AG04450 (cell line): ENCODE results near the gene ING2. TPM values are rescaled to one million over a fixed set of nuclear protein-coding genes. Genes with fewer than 3 reads are reported as not detected.
A peak's percentile ranks its signal among the peaks of the same experiment; 100 is the strongest.

ENCODE experiments used
- CTCF ChIA-PET: fragments of 300-600, 350-600 bp; formaldehyde crosslinking; extraction: SDS; loops from one replicate; lab custom pipeline; 2022; ENCODE audit warnings: antibody characterized with exemption, inconsistent platforms; lab: Charles Lee
- POLR2A ChIA-PET: fragments of 350-600 bp; formaldehyde crosslinking; extraction: SDS; loops from one replicate; lab custom pipeline; 2021; ENCODE audit warnings: antibody characterized with exemption, inconsistent platforms; lab: Yijun Ruan, JAX
- DNase-seq: peaks from one replicate; pipeline ENCODE4 v3.0.0-alpha.2; 2011; ENCODE audit warnings: low read depth, low spot score
- H3K27ac ChIP-seq: one replicate; pipeline ENCODE4 v1.5.1; 2012; ENCODE audit warnings: low read depth, low read length, control low read depth
- H3K27me3 ChIP-seq: one replicate; pipeline ENCODE4 v1.6.0; 2012; ENCODE audit warnings: low read length; ENCODE audit not compliant: control insufficient read depth, insufficient read depth
- H3K4me3 ChIP-seq: 2 replicates; pipeline ENCODE4 v1.5.1; 2011; ENCODE audit warnings: mild to moderate bottlenecking, low read depth, low read length, control low read depth
- H3K9me3 ChIP-seq: 2 replicates; pipeline ENCODE4 v1.5.1; 2012; ENCODE audit warnings: low read length; ENCODE audit not compliant: control insufficient read depth, insufficient read depth
- CTCF ChIP-seq: IDR thresholded peaks from 2 replicates; pipeline ENCODE4 v1.5.1; 2011; ENCODE audit warnings: low read depth, low read length, control low read depth, inconsistent platforms
- polyA plus RNA-seq: library from polyadenylated mRNA; depleted of rRNA; stranded (reverse); fragments of >200 nt; gene quantifications from 2 replicates; pipeline ENCODE4 v1.2.3, GENCODE V29; 2011

The ING2 gene
- polyA plus RNA-seq, 1 experiment = 10.6 TPM

GRCh38 chr4:183506389-183506735 is 1.5 kb downstream of the ING2 start:
- DNase-seq = no peak
- H3K27me3 ChIP-seq = no peaks in the 10 kb centered on the region
- peak overlapping the region; percentile 87 for H3K4me3 ChIP-seq
- no peak for TF ChIP-seq CTCF
- ChIA-PET CTCF (no interaction called here), POLR2A (no interaction called here)
- peaks cover 3% of the 10 kb centered on the region; the same call in 1 of the 2 replicates for H3K9me3 ChIP-seq
- peak overlapping the region; percentile 93 for H3K27ac ChIP-seq

- H3K27ac ChIP-seq = no peak overlapping the region
- DNase-seq = no peak
- TF ChIP-seq CTCF = no peak
- no peaks in the 10 kb centered on the region for H3K27me3 ChIP-seq
- ChIA-PET POLR2A (no interaction called here), CTCF (interaction anchor here (0.7 to 1.1 kb wide), 2 partner anchors 10 to 92 kb away, joined by 4 to 5 read pairs; no protein-coding TSS in a partner anchor)
- H3K4me3 ChIP-seq = no peak overlapping the region
- peaks cover 3% of the 10 kb centered on the region; the same call in 1 of the 2 replicates for H3K9me3 ChIP-seq
These were observed 3.3 kb downstream of the ING2 start for GRCh38 chr4:183507925-183508696.

- ChIA-PET CTCF (interaction anchor here (1.1 kb wide), 1 partner anchor 91 kb away, joined by 5 read pairs; no protein-coding TSS in a partner anchor), POLR2A (no interaction called here)
- Histone ChIP-seq H3K4me3 (no peak overlapping the region), H3K27ac (no peak overlapping the region), H3K27me3 (no peaks in the 10 kb centered on the region), H3K9me3 (peaks cover 3% of the 10 kb centered on the region; the same call in 1 of the 2 replicates)
- DNase-seq = no peak
- no peak for TF ChIP-seq CTCF
These were observed 4.0 kb downstream of the ING2 start for GRCh38 chr4:183508697-183509335.

- Histone ChIP-seq H3K9me3 (no peaks in the 10 kb centered on the region), H3K27me3 (no peaks in the 10 kb centered on the region), H3K4me3 (no peak overlapping the region), H3K27ac (no peak overlapping the region)
- no peak for TF ChIP-seq CTCF
- POLR2A ChIA-PET = no interaction called here
- DNase-seq = no peak
- CTCF ChIA-PET = interaction anchor here (0.6 to 0.9 kb wide), 2 partner anchors 45 to 85 kb away, joined by 3 to 4 read pairs; no protein-coding TSS in a partner anchor
These were observed 10.6 kb downstream of the ING2 start for GRCh38 chr4:183515411-183515810.

- ChIA-PET CTCF (no interaction called here), POLR2A (no interaction called here)
- Histone ChIP-seq H3K27me3 (no peaks in the 10 kb centered on the region), H3K27ac (no peak overlapping the region), H3K4me3 (no peak overlapping the region), H3K9me3 (no peaks in the 10 kb centered on the region)
- no peak for TF ChIP-seq CTCF
- no peak for DNase-seq
These were observed 12.3 kb downstream of the ING2 start for GRCh38 chr4:183517194-183517593.
